Astrocyte of the spinal cord (primary cell): Measurements from ENCODE around the gene RAB7B.
"Not testable (repeated sequence)": the region's sequence is repeated elsewhere in the genome, so short reads cannot be mapped to it uniquely, and the experiment has no call there.

Experiments
- DNase-seq: peaks from one replicate; pipeline ENCODE4 v3.0.0; 2011; ENCODE audit warnings: low read depth, low spot score
- H3K4me3 ChIP-seq: 2 replicates; pipeline ENCODE4 v1.5.1; 2011; ENCODE audit warnings: low read depth, mild to moderate bottlenecking, low read length, moderate library complexity
- CTCF ChIP-seq: IDR thresholded peaks from 2 replicates; pipeline ENCODE4 v1.5.1; 2012; ENCODE audit warnings: low read depth, mild to moderate bottlenecking, low read length, inconsistent platforms
- in situ Hi-C: cut with HindIII; loops from 2 replicates; pipeline ENCODE4 v1.10.0; 2017; ENCODE audit warnings: low sequenced_read_pairs

The RAB7B gene

GRCh38 chr1:206002871-206003801 lies at the start of gene RAB7B:
TSS of gene RAB7B (minus strand) at chr1:206003395. CDS start at chr1:205994135, 9,260 bp downstream.
- peak; percentile 59 for DNase-seq
- peak within 1 kb of the TSS; percentile 14 for H3K4me3 ChIP-seq
- in situ Hi-C loops: no loop called here
- no peak for TF ChIP-seq CTCF

GRCh38 chr1:206052231-206052865 lies 49.2 kb upstream of the RAB7B start:
- DNase-seq, in situ Hi-C loops, H3K4me3 ChIP-seq: not testable (repeated sequence)

- TF ChIP-seq CTCF: no peak
- in situ Hi-C loops: no loop called here
- no peak overlapping the region for H3K4me3 ChIP-seq
- no peak for DNase-seq
Observed at GRCh38 chr1:206050655-206051235, 47.5 kb upstream of the RAB7B start.

GRCh38 chr1:206049919-206050600 lies 46.9 kb upstream of the RAB7B start:
- no peak for DNase-seq
- in situ Hi-C loops: no loop called here
- no peak for TF ChIP-seq CTCF

GRCh38 chr1:206049293-206049692 lies 46.1 kb upstream of the RAB7B start:
- in situ Hi-C loops: no loop called here
- H3K4me3 ChIP-seq: no peak overlapping the region
- TF ChIP-seq CTCF: no peak
- DNase-seq: no peak

More at GRCh38 chr1:206049919-206050600, 46.9 kb upstream of the RAB7B start:
- no peak overlapping the region for H3K4me3 ChIP-seq

GRCh38 chr1:206048582-206048981 lies 45.4 kb upstream of the RAB7B start:
- no peak for DNase-seq
- in situ Hi-C loops: no loop called here
- TF ChIP-seq CTCF: no peak
- H3K4me3 ChIP-seq: no peak overlapping the region
